Tibial artery (tissue), 4 donors: ENCODE data around the gene MCCC1.

Source experiments
- DNase-seq, 2 donors: peaks; one replicate each; pipeline ENCODE4 v3.0.0-alpha.2; 2019
- H3K27ac ChIP-seq, 2 donors: fragments of 200-600 bp; sonication (generic) in 1 of 2; 1 replicate in 1 of 2; 2 replicates in 1 of 2; pipeline ENCODE4 v1.5.1; 2018 to 2019; ENCODE audit warnings: mild to moderate bottlenecking in 1 of 2
- H3K27me3 ChIP-seq, 2 donors: fragments of 200-600 bp; sonication (generic) in 1 of 2; one replicate each; pipeline versions ENCODE4 v1.5.1 to v1.6.0; 2016 to 2019
- H3K36me3 ChIP-seq, 3 donors: fragments of 200-600 bp; sonication (generic) in 2 of 3; one replicate each; pipeline ENCODE4 v1.5.1; 2016 to 2019; ENCODE audit warnings: mild to moderate bottlenecking in 2 of 3
- H3K4me1 ChIP-seq, 4 donors: fragments of 200-600 bp; sonication (generic) in 2 of 4; 1 replicate in 3 of 4; 2 replicates in 1 of 4; pipeline ENCODE4 v1.5.1; 2016 to 2019
- H3K4me3 ChIP-seq, 2 donors: fragments of 200-600 bp; sonication (generic) in 1 of 2; 1 replicate in 1 of 2; 2 replicates in 1 of 2; pipeline ENCODE4 v1.5.1; 2018 to 2019; ENCODE audit warnings: mild to moderate bottlenecking in 2 of 2
- H3K9me3 ChIP-seq, 3 donors: fragments of 200-600 bp; sonication (generic) in 1 of 3; one replicate each; pipeline ENCODE4 v1.5.1; 2016 to 2019
- CTCF ChIP-seq, 2 experiments: fragments of 200-600 bp in 1 of 2; fragments of 450-650 bp in 1 of 2; IDR thresholded peaks; one replicate each; pipeline ENCODE4 v1.5.1; 2017 to 2019; ENCODE audit warnings: antibody characterized with exemption in 2 of 2, mild to moderate bottlenecking in 1 of 2, moderate library complexity in 1 of 2
- intact Hi-C: fragments of 100-400 bp; cut with DNase I; formaldehyde crosslinking; loops from one replicate; pipeline ENCODE4 v1.15.0; 2023; ENCODE audit warnings: low total_unique reads

Gene MCCC1

GRCh38 chr3:183100376-183100775, 1.1 kb upstream of the MCCC1 start:
- peaks cover 0 to 5% (median 0%) of the 10 kb centered on the region in 3 donors for H3K36me3 ChIP-seq
- peak overlapping the region; percentile 91 to 92 for H3K27ac ChIP-seq
- no peak for TF ChIP-seq CTCF (IDR thresholded peaks at IDR 0.05)
- H3K27me3 ChIP-seq = no peaks in the 10 kb centered on the region
- no peak overlapping the region for H3K4me3 ChIP-seq
- no peak for DNase-seq
- peaks cover 0 to 31% (median 19%) of the 10 kb centered on the region in 4 donors for H3K4me1 ChIP-seq
- no peaks in the 10 kb centered on the region for H3K9me3 ChIP-seq
- intact Hi-C loops = no loop called here

- no peak for TF ChIP-seq CTCF (IDR thresholded peaks at IDR 0.05)
- Histone ChIP-seq H3K27me3 (no peaks in the 10 kb centered on the region), H3K4me1 (peaks cover 0 to 31% (median 19%) of the 10 kb centered on the region in 4 donors), H3K4me3 (peak overlapping the region; percentile 84 to 86), H3K27ac (peak overlapping the region; percentile 91 to 92), H3K9me3 (no peaks in the 10 kb centered on the region), H3K36me3 (peaks cover 0 to 5% (median 0%) of the 10 kb centered on the region in 3 donors)
- no peak for DNase-seq
- intact Hi-C loops = loop anchor here (5.0 kb wide), 1 partner anchor 537 kb away; the partner anchor contains the start of gene KLHL24
Observed at GRCh38 chr3:183099838-183100204, 525 bp upstream of the MCCC1 start.

- intact Hi-C loops = loop anchor here (5.0 kb wide), 1 partner anchor 539 kb away; the partner anchor contains the start of gene KLHL24
- Histone ChIP-seq H3K36me3 (peaks cover 0 to 5% (median 0%) of the 10 kb centered on the region in 3 donors), H3K4me3 (peak overlapping the region; percentile 84 to 86), H3K27ac (peak overlapping the region; percentile 91 to 92), H3K27me3 (no peaks in the 10 kb centered on the region), H3K9me3 (no peaks in the 10 kb centered on the region), H3K4me1 (peaks cover 0 to 31% (median 19%) of the 10 kb centered on the region in 4 donors)
- TF ChIP-seq CTCF (IDR thresholded peaks at IDR 0.05) = no peak
- DNase-seq = no peak
Observed at GRCh38 chr3:183098536-183099025, 715 bp downstream of the MCCC1 start.

GRCh38 chr3:183094711-183095110, 4.6 kb downstream of the MCCC1 start:
- Histone ChIP-seq H3K4me3 (no peak overlapping the region), H3K27me3 (no peaks in the 10 kb centered on the region), H3K36me3 (peaks cover 18 to 41% (median 23%) of the 10 kb centered on the region in 3 donors), H3K27ac (no peak overlapping the region), H3K4me1 (peaks cover 0 to 21% (median 13%) of the 10 kb centered on the region in 4 donors), H3K9me3 (no peaks in the 10 kb centered on the region)
- no peak for TF ChIP-seq CTCF (IDR thresholded peaks at IDR 0.05)
- intact Hi-C loops = loop anchor here (5.0 kb wide), 1 partner anchor 543 kb away; the partner anchor contains the start of gene KLHL24
- no peak for DNase-seq

GRCh38 chr3:183092256-183092655, 7.0 kb downstream of the MCCC1 start:
- peaks cover 21 to 64% (median 23%) of the 10 kb centered on the region in 3 donors for H3K36me3 ChIP-seq
- H3K27ac ChIP-seq = no peak overlapping the region
- no peak for DNase-seq
- no peaks in the 10 kb centered on the region for H3K27me3 ChIP-seq
- H3K9me3 ChIP-seq = no peaks in the 10 kb centered on the region
- no peak overlapping the region for H3K4me3 ChIP-seq
- intact Hi-C loops = no loop called here
- peaks cover 0 to 7% (median 2%) of the 10 kb centered on the region in 4 donors for H3K4me1 ChIP-seq
- no peak for TF ChIP-seq CTCF (IDR thresholded peaks at IDR 0.05)
